Measurements from ENCODE around the gene PMM2.

PMM2 gene

GRCh38 chr16:8887952-8888560, 90.4 kb downstream of the PMM2 start:
- peak; percentile 74 for DNase-seq (ENCODE audit: low spot score)

- DNase-seq (ENCODE audit: low spot score) = no peak
These were observed 91.6 kb downstream of the PMM2 start for GRCh38 chr16:8888951-8889892.

- DNase-seq (ENCODE audit: low spot score) = no peak
These were observed 92.4 kb downstream of the PMM2 start for GRCh38 chr16:8889893-8890548.

GRCh38 chr16:8890549-8890921, 92.9 kb downstream of the PMM2 start:
- no peak for DNase-seq (ENCODE audit: low spot score)

- no peak for DNase-seq (ENCODE audit: low spot score)
These were observed 94.5 kb downstream of the PMM2 start for GRCh38 chr16:8892101-8892575.

GRCh38 chr16:8893426-8893825, 95.8 kb downstream of the PMM2 start:
- DNase-seq (ENCODE audit: low spot score) = no peak

- DNase-seq (ENCODE audit: low spot score) = no peak
These were observed 96.5 kb downstream of the PMM2 start for GRCh38 chr16:8893976-8894690.

GRCh38 chr16:8894736-8895334, 97.2 kb downstream of the PMM2 start:
- DNase-seq (ENCODE audit: low spot score) = no peak

GRCh38 chr16:8898660-8899318, 101.2 kb downstream of the PMM2 start:
- no peak for DNase-seq (ENCODE audit: low spot score)
